GM12878 (cell line): ENCODE results near the gene UTP25. TPM values are rescaled to one million over a fixed set of nuclear protein-coding genes. Genes with fewer than 3 reads are reported as not detected.

Source experiments
- ATAC-seq: fragments of 200-7000 bp; cut with Tn5 transposase; 3 replicates; pipeline ENCODE4 v1.9.1; 2020; ENCODE audit warnings: mild to moderate bottlenecking, moderate library complexity
- BruUV-seq: library from RNA; stranded (reverse); fragments of 400-500 nt; replicated peaks from 2 replicates; lab custom pipeline; 2021; lab: Mats Ljungman, UMichigan
- CTCF ChIA-PET: fragments of 300-600 bp; sonication (Branson Sonifier 250); formaldehyde crosslinking; extraction: SDS; loops from one replicate; lab custom pipeline; 2021; ENCODE audit warnings: inconsistent platforms; lab: Yijun Ruan, JAX
- POLR2A ChIA-PET: fragments of 350-600 bp; formaldehyde crosslinking; extraction: SDS; loops from one replicate; lab custom pipeline; 2021; ENCODE audit warnings: inconsistent platforms; lab: Charles Lee
- RAD21 ChIA-PET: fragments of 300-600 bp; sonication (Branson Sonifier 250); formaldehyde crosslinking; loops from one replicate; lab custom pipeline; 2023; ENCODE audit warnings: antibody characterized with exemption; ENCODE audit not compliant: unreplicated experiment; lab: Charles Lee
- SMC1A ChIA-PET: fragments of 300-600 bp; sonication (Branson Sonifier 250); formaldehyde crosslinking; loops from one replicate; lab custom pipeline; 2023; ENCODE audit not compliant: unreplicated experiment, uncharacterized antibody; lab: Charles Lee
- DNase-seq: peaks from one replicate; pipeline ENCODE4 v3.0.0-alpha.2; 2011; ENCODE audit warnings: low read depth, low spot score
- FAIRE-seq: peaks from 3 replicates; lab custom pipeline; 2011; peaks lifted over from hg19 to GRCh38; lab: Jason Lieb, UNC
- H2AFZ ChIP-seq: 2 replicates; pipeline ENCODE4 v1.6.0; 2011; ENCODE audit warnings: low read depth, low read length, control low read depth; ENCODE audit not compliant: control insufficient read depth
- H3K27ac ChIP-seq: 2 replicates; pipeline ENCODE4 v1.5.1; 2011; ENCODE audit warnings: control low read depth; ENCODE audit not compliant: control insufficient read depth, insufficient read depth
- H3K27me3 ChIP-seq, 2 experiments: replicated peaks in 1 of 2; 2 replicates each; pipeline versions ENCODE4 v1.6.0 to v1.6.1; 2011; ENCODE audit warnings: low read length in 1 of 2; ENCODE audit not compliant: control insufficient read depth in 2 of 2, insufficient read depth in 2 of 2
- H3K36me3 ChIP-seq, 2 experiments: 2 replicates each; pipeline ENCODE4 v1.5.1; 2011; ENCODE audit warnings: low read length in 1 of 2; ENCODE audit not compliant: control insufficient read depth in 2 of 2, insufficient read depth in 2 of 2
- H3K4me1 ChIP-seq: 2 replicates; pipeline ENCODE4 v1.6.1; 2011; ENCODE audit warnings: mild to moderate bottlenecking, low read length, moderate library complexity, mixed read lengths; ENCODE audit not compliant: control insufficient read depth, insufficient read depth
- H3K4me2 ChIP-seq: 2 replicates; pipeline ENCODE4 v1.6.0; 2011; ENCODE audit warnings: control low read depth; ENCODE audit not compliant: control insufficient read depth, insufficient read depth
- H3K4me3 ChIP-seq: fragments of 200-600 bp; sonication (generic); 2 replicates; pipeline ENCODE4 v1.5.1; 2016
- H3K79me2 ChIP-seq: 2 replicates; pipeline ENCODE4 v1.6.0; 2011; ENCODE audit warnings: low read length; ENCODE audit not compliant: control insufficient read depth, insufficient read depth
- H3K9ac ChIP-seq: 2 replicates; pipeline ENCODE4 v1.8.0; 2011; ENCODE audit warnings: low read length, control low read depth, mixed read lengths; ENCODE audit not compliant: control insufficient read depth, insufficient read depth
- H3K9me3 ChIP-seq: replicated peaks from 3 replicates; pipeline ENCODE4 v1.5.1; 2011; ENCODE audit warnings: mild to moderate bottlenecking, low read length; ENCODE audit not compliant: control insufficient read depth, insufficient read depth
- H4K20me1 ChIP-seq: 2 replicates; pipeline ENCODE4 v1.6.0; 2011; ENCODE audit not compliant: control insufficient read depth, insufficient read depth
- BRCA1 ChIP-seq: IDR thresholded peaks from 2 replicates; pipeline ENCODE4 v1.6.1; 2011; ENCODE audit warnings: low read depth, low read length, improper control_type of control experiment
- POLR2AphosphoS5 ChIP-seq: IDR thresholded peaks from 2 replicates; pipeline ENCODE4 v1.6.1; 2011; ENCODE audit warnings: mild to moderate bottlenecking, low read length, inconsistent platforms
- ZSCAN29 ChIP-seq: fragments of 450-650 bp; IDR thresholded peaks from 2 replicates; pipeline ENCODE4 v1.6.1; 2017; ENCODE audit warnings: mild to moderate bottlenecking, moderate library complexity
- WGBS: methylation state at CpG from one replicate; pipeline ENCODE4 v1.1.6; 2016; ENCODE audit warnings: low lambda C conversion rate; ENCODE audit not compliant: insufficient replicate concordance, insufficient coverage; ENCODE audit errors: missing lambda C conversion rate; 5-methylcytosine and 5-hydroxymethylcytosine counted together
- in situ Hi-C: fragments of 300-500 bp; cut with MboI; formaldehyde crosslinking; loops from 9 replicates; pipeline ENCODE4 v1.14.3; 2018; ENCODE audit warnings: mixed read lengths
- intact Hi-C: fragments of 100-400 bp; cut with micrococcal nuclease; formaldehyde crosslinking; loops from one replicate; pipeline ENCODE4 v1.14.2; 2022; ENCODE audit not compliant: unreplicated experiment
- polyA plus RNA-seq, 11 experiments: library from polyadenylated mRNA; depleted of rRNA in 4 of 11; unstranded in 6 of 11; stranded (reverse) in 5 of 11; fragments of >200 nt; fragmentation: Nextera tagmentation in 4 of 11; fragmentation: Illumina TruSeq in 1 of 11; extraction: Ambion mirVana in 4 of 11; extraction: Trizol in 1 of 11; gene quantifications; 1 replicate in 1 of 11; 2 replicates in 10 of 11; pipeline versions ENCODE4 v1.2.1 to v1.2.3, GENCODE V29; 2011 to 2016; ENCODE audit warnings: inconsistent platforms in 2 of 11, missing spikeins in 2 of 11, low read depth in 1 of 11
- total RNA-seq, 4 experiments: library from RNA; depleted of rRNA in 3 of 4; stranded (reverse); fragments of >200 nt in 3 of 4; fragmentation: Illumina TruSeq in 1 of 4; extraction: Trizol in 1 of 4; gene quantifications; 2 replicates each; pipeline versions ENCODE4 v1.2.1 to v1.2.3, GENCODE V29; 2013 to 2021
- TF ChIP-seq, protein P1 (sequence below): IDR thresholded peaks from 2 replicates; pipeline ENCODE4 v1.6.1; 2012; ENCODE audit warnings: low read depth, low read length, improper control_type of control experiment
- TF ChIP-seq, protein P2 (sequence below): fragments of 450-650 bp; IDR thresholded peaks from 2 replicates; pipeline ENCODE4 v1.6.1; 2017; ENCODE audit warnings: borderline replicate concordance

Gene UTP25
- total and polyA plus RNA-seq, 10 of the 15 experiments (the other 5 are each of a cell fraction or from before 2014, with no cell fraction given): 3.0 to 13.3 (median 8.5) TPM

DNA sequence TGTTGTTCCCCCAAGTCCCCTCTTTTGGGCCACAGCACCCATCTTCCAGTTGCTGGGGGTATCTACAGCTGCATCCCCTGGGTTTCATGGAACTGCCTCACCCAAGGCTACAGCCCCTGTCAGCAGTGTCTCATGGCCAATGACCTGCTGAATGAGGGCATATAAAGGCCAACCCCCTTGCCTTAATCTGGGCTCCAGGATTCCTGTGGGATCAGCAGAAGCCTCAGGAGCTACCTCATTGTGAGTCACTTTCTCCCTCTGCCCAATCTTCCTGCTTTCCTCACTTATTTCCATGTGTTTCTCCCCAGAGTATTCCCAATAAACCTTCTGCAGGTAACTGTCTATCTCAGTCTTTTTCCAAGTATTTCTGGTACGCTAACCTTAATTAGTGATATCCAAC lies 73.0 kb downstream of the UTP25 start:
- SMC1A ChIA-PET: no interaction called here
- Histone ChIP-seq H3K9ac (no peak overlapping the region), H4K20me1 (no peaks in the 10 kb centered on the region; the same call in 1 of the 2 replicates), H3K27me3 (no peaks in the 10 kb centered on the region; a peak in 2 of 4 replicates), H3K27ac (no peak overlapping the region), H3K4me1 (no peaks in the 10 kb centered on the region), H3K36me3 (no peaks in the 10 kb centered on the region), H3K4me3 (no peak overlapping the region), H2AFZ (no peak overlapping the region), H3K4me2 (no peak overlapping the region), H3K79me2 (no peaks in the 10 kb centered on the region), H3K9me3 (no peaks in the 10 kb centered on the region)
- intact Hi-C loops (no loop called here), in situ Hi-C loops (no loop called here)
- ATAC-seq: no peak
- FAIRE-seq: no peak
- no TSS peak for BruUV-seq
- CTCF ChIA-PET: interaction anchor here (1.1 to 1.8 kb wide), 4 partner anchors 9 to 54 kb away, joined by 3 to 7 read pairs (median 6); no protein-coding TSS in a partner anchor
- no peak for DNase-seq
- RAD21 ChIA-PET: interaction anchor here (1.2 kb wide), 1 partner anchor 21 kb away, joined by 3 read pairs; no protein-coding TSS in a partner anchor
- POLR2A ChIA-PET: no interaction called here
- TF ChIP-seq, protein P1, sequence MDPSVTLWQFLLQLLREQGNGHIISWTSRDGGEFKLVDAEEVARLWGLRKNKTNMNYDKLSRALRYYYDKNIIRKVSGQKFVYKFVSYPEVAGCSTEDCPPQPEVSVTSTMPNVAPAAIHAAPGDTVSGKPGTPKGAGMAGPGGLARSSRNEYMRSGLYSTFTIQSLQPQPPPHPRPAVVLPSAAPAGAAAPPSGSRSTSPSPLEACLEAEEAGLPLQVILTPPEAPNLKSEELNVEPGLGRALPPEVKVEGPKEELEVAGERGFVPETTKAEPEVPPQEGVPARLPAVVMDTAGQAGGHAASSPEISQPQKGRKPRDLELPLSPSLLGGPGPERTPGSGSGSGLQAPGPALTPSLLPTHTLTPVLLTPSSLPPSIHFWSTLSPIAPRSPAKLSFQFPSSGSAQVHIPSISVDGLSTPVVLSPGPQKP: no peak
- TF ChIP-seq BRCA1 (no peak), ZSCAN29 (no peak), POLR2AphosphoS5 (no peak)
- TF ChIP-seq, protein P2, sequence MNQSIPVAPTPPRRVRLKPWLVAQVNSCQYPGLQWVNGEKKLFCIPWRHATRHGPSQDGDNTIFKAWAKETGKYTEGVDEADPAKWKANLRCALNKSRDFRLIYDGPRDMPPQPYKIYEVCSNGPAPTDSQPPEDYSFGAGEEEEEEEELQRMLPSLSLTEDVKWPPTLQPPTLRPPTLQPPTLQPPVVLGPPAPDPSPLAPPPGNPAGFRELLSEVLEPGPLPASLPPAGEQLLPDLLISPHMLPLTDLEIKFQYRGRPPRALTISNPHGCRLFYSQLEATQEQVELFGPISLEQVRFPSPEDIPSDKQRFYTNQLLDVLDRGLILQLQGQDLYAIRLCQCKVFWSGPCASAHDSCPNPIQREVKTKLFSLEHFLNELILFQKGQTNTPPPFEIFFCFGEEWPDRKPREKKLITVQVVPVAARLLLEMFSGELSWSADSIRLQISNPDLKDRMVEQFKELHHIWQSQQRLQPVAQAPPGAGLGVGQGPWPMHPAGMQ: no peak
- 42% methylated on average over 1 of the region's 1 CpG for WGBS
